HG03066 (cell line): ENCODE measurements around the gene PIGC.

Experiments
- ATAC-seq: cut with Tn5 transposase; IDR thresholded peaks from one replicate; pipeline ENCODE4 v1.9.1; 2021; ENCODE audit warnings: low read depth; ENCODE audit not compliant: unreplicated experiment

PIGC gene

DNA sequence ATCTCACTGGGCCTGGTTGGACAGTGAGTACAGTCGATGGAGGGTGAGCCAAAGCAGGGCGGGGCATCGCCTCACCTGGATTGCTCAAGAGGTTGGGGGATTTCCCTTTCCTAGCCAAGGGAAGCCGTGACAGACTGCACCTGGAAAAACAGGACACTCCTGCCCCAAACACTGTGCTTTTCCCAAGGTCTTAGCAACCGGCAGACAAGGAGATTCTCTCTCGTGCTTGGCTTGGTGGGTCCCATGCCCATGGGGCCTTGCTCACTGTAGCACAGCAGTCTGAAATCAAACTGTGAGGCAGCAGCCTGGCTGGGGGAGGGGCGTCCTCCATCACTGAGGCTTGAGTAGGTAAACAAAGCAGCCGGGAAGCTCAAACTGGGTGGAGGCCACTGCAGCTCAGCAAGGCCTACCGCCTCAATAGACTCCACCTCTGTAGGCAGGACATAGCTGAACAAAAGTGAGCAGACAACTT lies 12.1 kb downstream of the PIGC start:
- ATAC-seq, result no peak

DNA sequence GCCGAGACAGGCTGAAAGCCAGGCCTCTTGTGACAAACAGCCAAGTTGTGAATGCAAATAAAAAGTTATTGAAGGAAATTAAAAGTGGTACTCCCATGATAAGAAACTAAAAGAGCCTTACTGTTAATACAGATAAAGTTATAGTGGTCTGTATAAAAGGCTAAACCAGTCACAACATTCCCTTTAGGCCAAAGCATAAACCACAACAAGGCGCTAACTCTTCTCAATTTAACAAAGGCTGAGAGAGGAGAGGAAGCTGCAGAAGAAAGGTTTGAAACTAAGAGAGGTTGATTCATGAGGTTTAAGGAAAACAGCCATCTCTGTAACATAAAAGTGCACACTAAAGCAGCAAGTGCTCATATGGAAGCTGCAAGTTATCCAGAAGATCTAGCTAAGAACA lies 12.7 kb downstream of the PIGC start:
- ATAC-seq, result no peak

DNA sequence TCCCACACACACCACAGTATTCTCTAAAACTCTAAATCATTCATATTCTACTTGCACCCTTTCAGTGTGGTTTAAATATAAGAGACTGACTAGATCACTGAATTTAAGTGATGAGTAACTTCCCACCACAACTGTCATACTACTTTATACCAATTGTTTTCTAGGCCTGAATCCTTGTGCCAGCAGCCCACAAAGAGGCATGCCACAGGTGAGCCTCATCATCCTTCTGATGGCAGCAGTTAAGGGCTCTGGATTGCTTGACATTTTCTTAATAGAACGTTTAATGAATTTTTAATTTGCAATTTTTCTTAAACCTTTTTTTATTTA lies 13.8 kb downstream of the PIGC start:
- ATAC-seq, result no peak

DNA sequence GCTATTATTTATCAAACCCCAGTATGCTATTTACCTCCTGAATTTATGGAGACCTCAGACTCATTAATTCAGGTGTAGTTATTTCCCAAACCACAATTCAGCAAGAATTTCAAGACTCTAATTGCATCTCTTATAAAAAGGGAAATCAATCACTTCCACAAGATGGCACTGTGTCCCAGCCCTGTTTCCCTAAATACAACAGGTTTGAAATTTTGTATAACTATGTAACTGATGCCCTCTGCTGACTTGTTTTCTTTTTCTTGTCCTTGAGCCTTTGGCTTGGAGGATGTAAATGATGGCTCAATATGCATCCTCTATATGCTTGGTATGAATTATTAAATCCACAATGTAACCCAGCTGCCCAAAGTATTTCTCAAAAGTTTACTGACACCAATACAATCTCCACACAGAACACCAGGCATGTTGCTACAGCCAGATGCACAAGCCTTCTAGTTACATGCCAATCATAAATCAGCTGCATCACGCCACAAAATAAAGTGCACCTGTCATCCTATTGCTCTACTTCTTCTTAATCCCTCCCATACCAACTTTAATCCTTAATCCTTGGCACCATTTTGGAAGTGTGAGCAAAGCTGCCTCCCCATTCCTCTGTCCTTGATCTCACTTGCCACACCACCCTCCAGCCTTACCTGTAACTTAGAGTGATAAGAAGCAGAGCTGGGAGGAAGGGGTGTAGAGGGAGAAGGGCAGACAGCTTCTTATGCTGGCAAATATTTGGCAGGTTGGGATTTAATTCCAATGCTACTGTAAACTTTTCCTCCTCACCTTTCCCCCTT lies 14.3 kb downstream of the PIGC start:
- no peak for ATAC-seq

- no peak for ATAC-seq
Measured at GRCh38 chr1:172427191-172427590, 16.7 kb downstream of the PIGC start.

- ATAC-seq, result no peak
Measured at GRCh38 chr1:172425339-172425738, 18.5 kb downstream of the PIGC start.

DNA sequence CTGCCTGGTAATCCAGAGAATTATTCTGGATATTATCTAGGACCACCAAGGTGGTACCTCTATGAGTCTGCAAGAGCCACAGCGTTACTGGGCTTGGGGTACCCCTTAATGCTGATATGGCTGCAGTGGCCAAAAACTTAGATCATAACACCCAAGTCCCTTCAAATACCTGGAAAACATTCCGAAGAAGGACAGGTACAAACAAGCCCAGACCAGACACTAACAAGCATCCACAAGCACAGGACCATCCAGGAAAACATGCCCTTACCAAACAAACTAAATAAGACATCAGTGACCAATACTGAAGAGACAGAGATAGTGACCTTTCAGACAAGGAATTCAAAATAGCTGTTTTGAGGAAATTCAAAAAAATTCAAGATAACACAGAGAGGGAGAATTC lies 20.5 kb downstream of the PIGC start:
- no peak for ATAC-seq

GRCh38 chr1:172421974-172422604 lies 21.8 kb downstream of the PIGC start:
- ATAC-seq, result no peak

DNA sequence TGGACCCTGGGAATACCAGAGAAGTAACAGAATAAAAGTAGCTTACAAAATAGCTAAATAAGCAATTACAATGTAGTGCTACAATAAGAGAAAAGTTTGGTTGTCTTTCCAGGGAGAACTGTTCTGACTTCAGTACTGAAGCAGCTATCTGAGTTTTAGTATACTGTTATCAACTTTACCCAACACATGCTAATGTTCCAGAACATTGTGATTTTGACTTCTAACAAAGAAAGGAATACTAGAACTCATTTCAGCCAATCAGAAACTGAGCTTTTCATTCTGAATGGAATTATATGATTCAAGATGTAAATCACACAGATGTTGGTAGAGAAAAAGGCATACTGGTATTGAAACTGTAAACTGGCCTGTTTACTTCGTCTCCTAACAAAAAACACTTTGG lies 23.5 kb downstream of the PIGC start, which contains the start of gene C1orf105:
Gene C1orf105 (plus strand): TSS at position 301 of the 400 bp plus-strand sequence. CDS start 201 bp downstream, outside the sequence.
- no peak for ATAC-seq

GRCh38 chr1:172417557-172417956 lies 26.3 kb downstream of the PIGC start:
- ATAC-seq, result no peak

GRCh38 chr1:172416496-172417035 lies 27.3 kb downstream of the PIGC start:
- no peak for ATAC-seq

DNA sequence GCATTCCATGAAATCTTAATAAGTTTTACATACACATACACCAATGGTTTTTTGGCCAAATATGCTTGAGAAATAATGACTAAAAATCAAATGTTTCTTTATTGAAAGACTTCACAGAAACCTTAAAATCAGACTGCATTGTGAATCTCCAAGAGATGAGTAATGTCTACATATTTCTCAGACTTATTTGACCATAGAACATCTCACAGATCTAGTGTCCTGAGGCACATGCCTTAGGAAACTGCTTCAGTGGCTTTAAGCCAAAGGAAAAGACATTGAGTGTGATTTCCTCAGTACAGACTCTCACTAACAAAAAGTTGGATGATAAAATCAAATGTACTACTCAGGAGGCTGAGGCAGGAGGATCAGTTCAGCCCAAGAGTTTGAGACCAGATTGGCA lies 29.5 kb downstream of the PIGC start:
- ATAC-seq, result no peak

DNA sequence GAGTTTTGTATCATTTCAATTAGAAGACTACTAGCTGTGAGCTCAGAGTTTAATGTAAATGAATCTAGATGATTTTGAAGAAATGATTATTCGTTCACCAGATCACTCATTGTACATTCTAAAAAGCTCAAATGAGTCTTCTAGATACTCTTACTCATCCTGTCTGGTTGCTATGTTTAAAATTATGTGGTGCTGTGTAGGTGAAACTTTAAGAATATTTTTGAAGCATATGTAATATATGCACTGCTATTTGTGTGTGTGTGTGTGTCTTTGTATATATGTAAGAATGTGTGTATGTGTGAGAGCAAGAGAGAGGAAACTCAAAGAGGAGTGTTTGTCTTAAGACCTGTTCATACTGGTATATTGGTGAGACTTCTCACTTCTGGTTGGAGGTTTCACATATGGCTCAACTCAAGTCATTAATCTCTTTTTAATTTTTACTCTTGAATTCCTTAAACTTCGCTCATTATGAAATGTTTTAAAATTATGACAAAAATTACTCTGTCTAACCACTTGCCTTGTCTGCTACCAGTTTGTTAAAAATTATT lies 32.0 kb downstream of the PIGC start:
- no peak for ATAC-seq

GRCh38 chr1:172410027-172410426 lies 33.8 kb downstream of the PIGC start:
- ATAC-seq, result no peak

GRCh38 chr1:172408958-172409357 lies 34.9 kb downstream of the PIGC start:
- no peak for ATAC-seq

- no peak for ATAC-seq
Measured at GRCh38 chr1:172406968-172407367, 36.9 kb downstream of the PIGC start.

GRCh38 chr1:172405912-172406311 lies 38.0 kb downstream of the PIGC start:
- no peak for ATAC-seq

DNA sequence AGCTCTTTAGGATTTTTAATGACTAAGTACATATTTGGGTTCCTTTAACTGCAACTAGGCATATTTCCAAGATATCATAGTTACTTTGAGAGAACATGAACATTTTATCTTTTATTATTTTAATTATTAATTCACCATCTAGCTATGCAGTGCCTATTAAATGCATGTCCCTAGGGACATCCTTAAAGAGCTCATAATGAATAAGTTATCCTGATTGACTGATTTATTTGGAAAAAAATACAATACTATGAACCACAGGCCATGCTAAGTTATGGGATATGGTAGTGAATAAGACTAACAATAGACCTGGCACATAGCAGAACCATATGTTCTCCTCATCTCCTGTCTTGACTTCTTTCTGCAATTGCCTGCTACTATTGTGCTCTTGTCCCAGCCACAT lies 39.7 kb downstream of the PIGC start:
- no peak for ATAC-seq

DNA sequence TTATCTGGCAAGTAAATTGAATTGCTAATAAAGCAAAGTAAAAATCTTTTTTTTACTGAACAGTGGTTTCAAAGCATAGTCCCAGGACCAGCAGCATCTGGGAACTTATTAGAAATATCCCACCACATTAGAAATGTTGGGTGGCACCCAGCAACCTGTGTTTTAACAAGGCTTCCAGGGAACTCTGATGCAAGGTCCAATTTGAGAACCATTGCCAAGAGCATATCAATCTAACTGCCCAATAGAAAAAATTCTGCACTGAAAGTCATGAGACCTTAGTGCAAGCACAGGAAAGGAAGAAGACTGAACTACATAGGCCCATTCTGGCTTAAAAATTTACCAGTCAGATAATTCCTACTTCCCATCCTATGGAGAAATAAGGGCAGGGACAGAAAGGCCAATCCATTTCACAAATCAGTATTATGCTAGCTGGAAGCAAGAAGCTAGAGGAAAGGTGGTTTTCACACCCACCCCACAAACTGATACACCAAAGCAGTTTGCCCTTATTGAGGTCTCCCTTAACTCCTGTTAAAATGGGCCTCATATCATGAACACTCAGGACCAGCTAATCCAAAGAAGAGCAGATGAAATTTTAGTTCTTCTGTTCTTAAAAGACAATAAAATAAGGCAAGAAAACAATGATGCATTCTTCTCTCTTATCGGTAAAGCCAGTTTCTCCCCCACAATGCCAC lies 40.8 kb downstream of the PIGC start:
- ATAC-seq, result no peak

GRCh38 chr1:172401892-172402291 lies 42.0 kb downstream of the PIGC start:
- ATAC-seq, result no peak

GRCh38 chr1:172401477-172401876 lies 42.4 kb downstream of the PIGC start:
- ATAC-seq, result no peak
